Vagina (tissue), 2 donors: ENCODE data around the gene SIPA1L3.

ENCODE experiments used
- POLR2A ChIP-seq, 2 donors: fragments of 450-650 bp; IDR thresholded peaks; one replicate each; pipeline ENCODE4 v1.6.1; 2017; ENCODE audit warnings: antibody characterized with exemption in 2 of 2, mild to moderate bottlenecking in 2 of 2, moderate library complexity in 2 of 2
- POLR2AphosphoS5 ChIP-seq, 2 donors: sonication (generic); formaldehyde crosslinking; IDR thresholded peaks; one replicate each; pipeline ENCODE4 v1.9.0; 2017; ENCODE audit warnings: antibody characterized with exemption in 2 of 2, mild to moderate bottlenecking in 2 of 2, low read depth in 1 of 2; ENCODE audit not compliant: insufficient read depth in 1 of 2
- TF ChIP-seq, protein P1 (sequence below), 3 experiments: fragments of 450-650 bp in 2 of 3; fragments of 200-600 bp in 1 of 3; sonication (generic) in 1 of 3; IDR thresholded peaks; one replicate each; pipeline ENCODE4 v1.5.1; 2017 to 2019; ENCODE audit warnings: antibody characterized with exemption in 3 of 3, mild to moderate bottlenecking in 2 of 3, moderate library complexity in 2 of 3

- TF ChIP-seq, protein P1, sequence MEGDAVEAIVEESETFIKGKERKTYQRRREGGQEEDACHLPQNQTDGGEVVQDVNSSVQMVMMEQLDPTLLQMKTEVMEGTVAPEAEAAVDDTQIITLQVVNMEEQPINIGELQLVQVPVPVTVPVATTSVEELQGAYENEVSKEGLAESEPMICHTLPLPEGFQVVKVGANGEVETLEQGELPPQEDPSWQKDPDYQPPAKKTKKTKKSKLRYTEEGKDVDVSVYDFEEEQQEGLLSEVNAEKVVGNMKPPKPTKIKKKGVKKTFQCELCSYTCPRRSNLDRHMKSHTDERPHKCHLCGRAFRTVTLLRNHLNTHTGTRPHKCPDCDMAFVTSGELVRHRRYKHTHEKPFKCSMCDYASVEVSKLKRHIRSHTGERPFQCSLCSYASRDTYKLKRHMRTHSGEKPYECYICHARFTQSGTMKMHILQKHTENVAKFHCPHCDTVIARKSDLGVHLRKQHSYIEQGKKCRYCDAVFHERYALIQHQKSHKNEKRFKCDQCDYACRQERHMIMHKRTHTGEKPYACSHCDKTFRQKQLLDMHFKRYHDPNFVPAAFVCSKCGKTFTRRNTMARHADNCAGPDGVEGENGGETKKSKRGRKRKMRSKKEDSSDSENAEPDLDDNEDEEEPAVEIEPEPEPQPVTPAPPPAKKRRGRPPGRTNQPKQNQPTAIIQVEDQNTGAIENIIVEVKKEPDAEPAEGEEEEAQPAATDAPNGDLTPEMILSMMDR (IDR thresholded peaks at IDR 0.05), result no peak
- TF ChIP-seq POLR2A (IDR thresholded peaks at IDR 0.05) (no peak), POLR2AphosphoS5 (IDR thresholded peaks at IDR 0.05; ENCODE audit: insufficient read depth in 1 of 2, low read depth in 1 of 2) (no peak)
Measured at GRCh38 chr19:38055010-38055409, 148.0 kb downstream of the SIPA1L3 start.
